Uterine smooth muscle cell (primary cell): ENCODE measurements around the gene WNT6. TPM values are rescaled to one million over a fixed set of nuclear protein-coding genes. Genes with fewer than 3 reads are reported as not detected.

ENCODE experiments used
- total RNA-seq: library from RNA; depleted of rRNA; stranded (reverse); fragments of >200 nt; gene quantifications from 2 replicates; pipeline ENCODE4 v1.2.3, GENCODE V29; 2014

Gene WNT6
- not detected in 2 replicates for total RNA-seq

GRCh38 chr2:218859556-218859987, at the start of gene WNT6:
TSS of gene WNT6 (plus strand) at chr2:218859805. CDS start at chr2:218860038, 233 bp downstream.

GRCh38 chr2:218831378-218831990, 28.1 kb upstream of the WNT6 start, which contains the start of gene PRKAG3:
TSS of gene PRKAG3 (minus strand) at chr2:218831803.

GRCh38 chr2:218880102-218880858, 20.7 kb downstream of the WNT6 start, which contains the start of gene WNT10A:
TSS of gene WNT10A (plus strand) at chr2:218880852. CDS start at chr2:218880996, 144 bp downstream.

Other genes with a start within 250 kb of the WNT6 start
- 8.5 and 9.7 TPM in 2 replicates for gene ZNF142, start 200.2 kb upstream of the WNT6 start, total RNA-seq
- gene BCS1L, start 200.1 kb upstream of the WNT6 start, total RNA-seq = 36.5 and 49.9 TPM in 2 replicates
- gene RNF25, start 187.8 kb upstream of the WNT6 start, total RNA-seq = 22.5 and 31.2 TPM in 2 replicates
- gene STK36, start 187.7 kb upstream of the WNT6 start, total RNA-seq = 24.9 and 37.0 TPM in 2 replicates
- 7.1 and 9.0 TPM in 2 replicates for gene TTLL4, start 149.0 kb upstream of the WNT6 start, total RNA-seq
- gene CYP27A1, start 77.7 kb upstream of the WNT6 start, total RNA-seq = 12.7 and 25.1 TPM in 2 replicates
- gene PRKAG3, start 28.0 kb upstream of the WNT6 start, total RNA-seq = not detected in 2 replicates
- gene WNT10A, start 21.0 kb downstream of the WNT6 start, total RNA-seq = not detected in 2 replicates
- 0.22 and 0.25 TPM in 2 replicates for gene CDK5R2, start 99.9 kb downstream of the WNT6 start, total RNA-seq
- not detected in 2 replicates for gene FEV, start 125.4 kb downstream of the WNT6 start, total RNA-seq
- gene CRYBA2, start 133.6 kb downstream of the WNT6 start, total RNA-seq = not detected in 2 replicates
- not detected in 2 replicates for gene CFAP65, start 181.7 kb downstream of the WNT6 start, total RNA-seq
- 0.11 TPM in 1 of 2 replicates, not detected in the other for gene IHH, start 201.1 kb downstream of the WNT6 start, total RNA-seq